Activated T-cell treated with anti-CD3 and anti-CD28 coated beads, Interleukin-2, amount 50 U/mL, for 4 hours (primary cell): ENCODE measurements around the gene PDE4D. TPM values are rescaled to one million over a fixed set of nuclear protein-coding genes. Genes with fewer than 3 reads are reported as not detected.

Experiments used
- ATAC-seq, 2 donors: fragments of 200-7000 bp; cut with Tn5 transposase; one replicate each; pipeline ENCODE4 v1.10.0; 2021
- DNase-seq: peaks from one replicate; pipeline ENCODE4 v3.0.0-alpha.2; 2020
- H3K27me3 Mint-ChIP-seq: one replicate; pipeline ENCODE4 v1.8.0; 2021; ENCODE audit warnings: low read depth, mixed read lengths
- H3K36me3 Mint-ChIP-seq: one replicate; pipeline ENCODE4 v1.8.0; 2022; ENCODE audit warnings: mixed read lengths; ENCODE audit not compliant: insufficient read depth
- H3K4me1 Mint-ChIP-seq: one replicate; pipeline ENCODE4 v1.8.0; 2021; ENCODE audit warnings: low read depth, mixed read lengths
- H3K4me3 Mint-ChIP-seq: one replicate; pipeline ENCODE4 v1.8.0; 2021; ENCODE audit warnings: mild to moderate bottlenecking, moderate library complexity, mixed read lengths
- H3K9me3 Mint-ChIP-seq: one replicate; pipeline ENCODE4 v1.8.0; 2021; ENCODE audit warnings: mixed read lengths
- total RNA-seq, 3 donors: library from RNA; stranded (reverse); gene quantifications; one replicate each; pipeline ENCODE4 v1.2.1, GENCODE V29; 2021

PDE4D gene
- total RNA-seq, 3 donors from 2014 or later = 13.9 to 17.1 (median 16.7) TPM

- no peaks in the 10 kb centered on the region for H3K36me3 Mint-ChIP-seq
- peaks cover under 1% of the 10 kb centered on the region for H3K27me3 Mint-ChIP-seq
Measured at GRCh38 chr5:59221769-59222168, 671.8 kb downstream of the PDE4D start.

GRCh38 chr5:59218424-59219045, 675.0 kb downstream of the PDE4D start:
- Mint-ChIP-seq H3K9me3 (no peaks in the 10 kb centered on the region), H3K4me3 (no peak overlapping the region), H3K27me3 (peaks cover 20% of the 10 kb centered on the region), H3K36me3 (no peaks in the 10 kb centered on the region), H3K4me1 (no peaks in the 10 kb centered on the region)
- ATAC-seq (no peak), DNase-seq (no peak)

More at GRCh38 chr5:59221769-59222168, 671.8 kb downstream of the PDE4D start:
- no peak for ATAC-seq
- H3K9me3 Mint-ChIP-seq = peaks cover 5% of the 10 kb centered on the region
- H3K4me1 Mint-ChIP-seq = no peaks in the 10 kb centered on the region
- no peak overlapping the region for H3K4me3 Mint-ChIP-seq
- DNase-seq = no peak

- Mint-ChIP-seq H3K9me3 (no peaks in the 10 kb centered on the region), H3K27me3 (peaks cover 26% of the 10 kb centered on the region), H3K4me1 (no peaks in the 10 kb centered on the region)
Measured at GRCh38 chr5:59216841-59217240, 676.7 kb downstream of the PDE4D start.

GRCh38 chr5:59212596-59212995, 680.9 kb downstream of the PDE4D start:
- Mint-ChIP-seq H3K36me3 (no peaks in the 10 kb centered on the region), H3K27me3 (peaks cover 26% of the 10 kb centered on the region), H3K9me3 (no peaks in the 10 kb centered on the region), H3K4me1 (no peaks in the 10 kb centered on the region), H3K4me3 (no peak overlapping the region)
- no peak for DNase-seq
- no peak for ATAC-seq

More at GRCh38 chr5:59216841-59217240, 676.7 kb downstream of the PDE4D start:
- Mint-ChIP-seq H3K4me3 (no peak overlapping the region), H3K36me3 (no peaks in the 10 kb centered on the region)
- ATAC-seq = no peak
- DNase-seq = no peak

GRCh38 chr5:59209758-59210359, 683.7 kb downstream of the PDE4D start:
- ATAC-seq = no peak
- H3K4me3 Mint-ChIP-seq = no peak overlapping the region

GRCh38 chr5:59208474-59208873, 685.1 kb downstream of the PDE4D start:
- no peak for ATAC-seq
- Mint-ChIP-seq H3K4me1 (no peaks in the 10 kb centered on the region), H3K27me3 (peaks cover 8% of the 10 kb centered on the region), H3K4me3 (no peak overlapping the region), H3K36me3 (no peaks in the 10 kb centered on the region), H3K9me3 (no peaks in the 10 kb centered on the region)
- no peak for DNase-seq

More at GRCh38 chr5:59209758-59210359, 683.7 kb downstream of the PDE4D start:
- Mint-ChIP-seq H3K36me3 (no peaks in the 10 kb centered on the region), H3K4me1 (no peaks in the 10 kb centered on the region), H3K9me3 (no peaks in the 10 kb centered on the region), H3K27me3 (peaks cover 15% of the 10 kb centered on the region)
- DNase-seq = no peak

- no peaks in the 10 kb centered on the region for H3K4me1 Mint-ChIP-seq
- DNase-seq (no peak), ATAC-seq (no peak)
- no peaks in the 10 kb centered on the region for H3K36me3 Mint-ChIP-seq
- H3K4me3 Mint-ChIP-seq = no peak overlapping the region
- peaks cover 2% of the 10 kb centered on the region for H3K27me3 Mint-ChIP-seq
- no peaks in the 10 kb centered on the region for H3K9me3 Mint-ChIP-seq
Measured at GRCh38 chr5:59207401-59207800, 686.1 kb downstream of the PDE4D start.

GRCh38 chr5:59206132-59206581, 687.4 kb downstream of the PDE4D start:
- H3K9me3 Mint-ChIP-seq = no peaks in the 10 kb centered on the region
- no peak for ATAC-seq
- H3K4me3 Mint-ChIP-seq = no peak overlapping the region
- H3K27me3 Mint-ChIP-seq = peaks cover 2% of the 10 kb centered on the region
- no peaks in the 10 kb centered on the region for H3K4me1 Mint-ChIP-seq
- no peaks in the 10 kb centered on the region for H3K36me3 Mint-ChIP-seq
- no peak for DNase-seq

- Mint-ChIP-seq H3K4me3 (no peak overlapping the region), H3K4me1 (no peaks in the 10 kb centered on the region), H3K36me3 (no peaks in the 10 kb centered on the region), H3K9me3 (no peaks in the 10 kb centered on the region), H3K27me3 (peaks cover 2% of the 10 kb centered on the region)
- no peak for DNase-seq
- no peak for ATAC-seq
Measured at GRCh38 chr5:59204114-59204897, 689.2 kb downstream of the PDE4D start.

DNA sequence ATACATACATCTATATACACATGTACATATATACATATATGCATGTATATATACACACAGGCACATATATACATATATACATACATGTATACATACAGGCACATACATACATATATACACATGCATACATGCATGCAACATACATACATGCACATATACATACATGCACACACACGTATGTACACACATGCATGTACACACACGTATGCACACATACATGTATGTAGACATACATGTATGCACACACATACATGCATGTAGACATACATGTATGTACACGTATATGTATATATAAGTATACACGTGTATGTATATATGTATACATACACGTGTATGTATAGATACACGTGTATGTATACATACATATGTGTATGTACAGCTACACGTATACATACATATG, 693.7 kb downstream of the PDE4D start:
- Mint-ChIP-seq H3K27me3 (peaks cover 2% of the 10 kb centered on the region), H3K9me3 (no peaks in the 10 kb centered on the region), H3K4me3 (no peak overlapping the region), H3K36me3 (no peaks in the 10 kb centered on the region), H3K4me1 (no peaks in the 10 kb centered on the region)
- ATAC-seq (no peak), DNase-seq (no peak)

GRCh38 chr5:59198832-59199231, 694.7 kb downstream of the PDE4D start:
- Mint-ChIP-seq H3K27me3 (peaks cover 2% of the 10 kb centered on the region), H3K4me3 (no peak overlapping the region), H3K36me3 (no peaks in the 10 kb centered on the region), H3K4me1 (no peaks in the 10 kb centered on the region), H3K9me3 (no peaks in the 10 kb centered on the region)
- DNase-seq (no peak), ATAC-seq (no peak)

GRCh38 chr5:59198365-59198764, 695.2 kb downstream of the PDE4D start:
- Mint-ChIP-seq H3K9me3 (no peaks in the 10 kb centered on the region), H3K36me3 (no peaks in the 10 kb centered on the region), H3K4me1 (no peaks in the 10 kb centered on the region), H3K4me3 (no peak overlapping the region), H3K27me3 (no peaks in the 10 kb centered on the region)
- ATAC-seq (no peak), DNase-seq (no peak)

DNA sequence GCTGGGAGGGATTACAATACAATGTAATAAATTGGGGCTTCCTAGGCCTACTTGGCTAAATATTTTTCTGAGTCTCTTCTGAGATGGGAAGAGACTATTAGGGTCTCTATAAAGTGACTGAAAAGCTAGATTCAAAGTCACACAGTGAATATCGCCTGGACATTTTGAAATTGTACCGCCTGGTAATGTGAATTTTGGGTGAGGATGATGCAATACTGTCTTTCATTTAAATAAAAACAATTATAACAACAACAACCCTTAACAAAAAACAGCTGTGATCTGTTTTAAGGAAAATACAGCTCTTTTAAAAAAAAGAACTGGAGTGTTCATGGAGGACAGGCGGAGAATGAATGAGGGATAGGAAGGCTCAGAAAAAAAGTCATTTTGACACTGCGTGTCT, 695.6 kb downstream of the PDE4D start:
- Mint-ChIP-seq H3K27me3 (no peaks in the 10 kb centered on the region), H3K36me3 (no peaks in the 10 kb centered on the region), H3K4me1 (no peaks in the 10 kb centered on the region), H3K4me3 (no peak overlapping the region), H3K9me3 (no peaks in the 10 kb centered on the region)
- DNase-seq (no peak), ATAC-seq (no peak)

DNA sequence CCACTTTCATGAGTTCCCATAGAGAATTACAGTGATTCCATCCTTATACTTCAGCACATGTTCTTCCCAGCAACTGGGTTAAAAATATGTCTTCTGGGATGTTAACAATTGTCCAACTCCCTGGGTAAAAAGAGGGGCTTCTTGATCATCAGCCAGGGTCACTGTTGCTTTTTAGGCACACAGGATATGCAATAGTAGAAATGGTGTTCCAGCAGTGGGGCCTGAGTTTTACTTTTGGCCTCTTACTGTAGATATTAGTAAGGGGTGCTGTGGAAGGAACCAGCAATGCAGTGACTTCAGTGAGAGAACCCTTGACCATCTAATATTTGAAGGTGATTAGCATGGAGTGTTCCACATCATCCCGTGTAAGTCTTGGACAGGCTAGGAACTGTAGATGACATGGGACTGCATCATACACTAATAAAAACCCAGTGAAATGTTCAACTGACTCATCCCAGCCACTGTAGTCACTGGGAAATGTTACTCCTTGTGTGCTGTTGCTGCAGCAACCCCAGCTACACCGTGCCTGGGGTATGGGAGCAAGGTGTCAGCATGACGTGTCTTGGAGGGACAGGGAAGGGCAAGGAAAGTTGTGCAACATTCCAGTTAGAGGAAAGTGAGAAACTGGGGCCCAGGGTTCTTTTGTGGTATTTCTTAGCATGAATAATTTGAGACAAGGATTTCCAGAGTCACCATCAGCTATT, 699.8 kb downstream of the PDE4D start:
- H3K36me3 Mint-ChIP-seq = no peaks in the 10 kb centered on the region
- DNase-seq (no peak), ATAC-seq (no peak)
- H3K9me3 Mint-ChIP-seq = no peaks in the 10 kb centered on the region
- peaks cover 4% of the 10 kb centered on the region for H3K27me3 Mint-ChIP-seq
- no peaks in the 10 kb centered on the region for H3K4me1 Mint-ChIP-seq
- H3K4me3 Mint-ChIP-seq = no peak overlapping the region
